ENCODE results near the gene FUT6.

GRCh38 chr19:5792224-5792623 lies 47.3 kb downstream of the FUT6 start:
- TF ChIP-seq POLR2A (IDR thresholded peaks at IDR 0.05) (no peak), CTCF (IDR thresholded peaks at IDR 0.05) (no peak)

Data from thyroid gland (tissue), 4 donors.